Smooth muscle cell (in vitro differentiated cells): ENCODE measurements around the gene TSSK3. TPM values are rescaled to one million over a fixed set of nuclear protein-coding genes. Genes with fewer than 3 reads are reported as not detected.
A peak's percentile ranks its signal among the peaks of the same experiment; 100 is the strongest.

Experiments
- DNase-seq: peaks from one replicate; lab custom pipeline; 2025; ENCODE audit not compliant: unreplicated experiment; lab: John Stamatoyannopoulos, UW
- H2AFZ ChIP-seq: fragments of 200-600 bp; sonication (generic); 2 replicates; pipeline ENCODE4 v1.6.0; 2016; ENCODE audit warnings: antibody characterized with exemption, low read depth, mild to moderate bottlenecking
- H3F3A ChIP-seq: fragments of 200-600 bp; sonication (generic); 2 replicates; pipeline ENCODE4 v1.6.0; 2017; ENCODE audit warnings: antibody characterized with exemption, low read depth
- H3K27ac ChIP-seq: fragments of 200-600 bp; sonication (generic); 2 replicates; pipeline ENCODE4 v1.5.1; 2016; ENCODE audit warnings: low read depth, mild to moderate bottlenecking
- H3K27me3 ChIP-seq: fragments of 200-600 bp; sonication (generic); 2 replicates; pipeline ENCODE4 v1.6.1; 2016; ENCODE audit warnings: low read depth, mild to moderate bottlenecking
- H3K36me3 ChIP-seq: fragments of 200-600 bp; sonication (generic); 2 replicates; pipeline ENCODE4 v1.5.1; 2016; ENCODE audit warnings: low read depth
- H3K4me1 ChIP-seq: fragments of 200-600 bp; sonication (generic); 2 replicates; pipeline ENCODE4 v1.5.1; 2016; ENCODE audit warnings: low read depth
- H3K4me2 ChIP-seq: fragments of 200-600 bp; sonication (generic); 2 replicates; pipeline ENCODE4 v1.6.0; 2016; ENCODE audit warnings: mild to moderate bottlenecking
- H3K4me3 ChIP-seq: fragments of 200-600 bp; sonication (generic); 2 replicates; pipeline ENCODE4 v1.5.1; 2016; ENCODE audit warnings: mild to moderate bottlenecking
- H3K79me2 ChIP-seq: fragments of 200-600 bp; sonication (generic); 2 replicates; pipeline ENCODE4 v1.6.0; 2016; ENCODE audit warnings: low read depth, mild to moderate bottlenecking
- H3K9ac ChIP-seq: fragments of 200-600 bp; sonication (generic); 2 replicates; pipeline ENCODE4 v1.6.0; 2016; ENCODE audit warnings: low read depth
- H3K9me3 ChIP-seq: fragments of 200-600 bp; sonication (generic); replicated peaks from 2 replicates; pipeline ENCODE4 v1.5.1; 2016; ENCODE audit warnings: low read depth
- H4K20me1 ChIP-seq: fragments of 200-600 bp; sonication (generic); 2 replicates; pipeline ENCODE4 v1.6.0; 2016; ENCODE audit warnings: low read depth
- CTCF ChIP-seq: fragments of 200-600 bp; sonication (generic); IDR thresholded peaks from 2 replicates; pipeline ENCODE4 v1.5.1; 2017; ENCODE audit warnings: borderline replicate concordance, mild to moderate bottlenecking, antibody characterized with exemption; ENCODE audit not compliant: insufficient read depth, poor library complexity, severe bottlenecking
- WGBS: methylation state at CpG from one replicate; pipeline ENCODE4 v1.1.7; 2016; ENCODE audit warnings: low lambda C conversion rate; 5-methylcytosine and 5-hydroxymethylcytosine counted together
- polyA plus RNA-seq: library from polyadenylated mRNA; unstranded; fragments of >200 nt; fragmentation: Nextera tagmentation; extraction: Ambion mirVana; gene quantifications from 2 replicates; pipeline ENCODE4 v1.2.1, GENCODE V29; 2016
- total RNA-seq: library from RNA; depleted of rRNA; stranded (reverse); fragments of >200 nt; gene quantifications from 2 replicates; pipeline ENCODE4 v1.2.3, GENCODE V29; 2014

Gene TSSK3
- total and polyA plus RNA-seq, 2 experiments from 2014 or later, result 0.31 TPM; not detected in 1

GRCh38 chr1:32346532-32347157 lies 15.7 kb upstream of the TSSK3 start:
- H3K36me3 ChIP-seq, result no peaks in the 10 kb centered on the region
- H3K27ac ChIP-seq, result no peak overlapping the region
- no peak for TF ChIP-seq CTCF
- DNase-seq, result no peak
- H3K4me1 ChIP-seq, result no peaks in the 10 kb centered on the region
- no peaks in the 10 kb centered on the region for H3K79me2 ChIP-seq
- H3K4me2 ChIP-seq, result no peak overlapping the region
- no peak overlapping the region for H3K9ac ChIP-seq
- H3K4me3 ChIP-seq, result no peak overlapping the region
- no peak overlapping the region for H2AFZ ChIP-seq
- no peaks in the 10 kb centered on the region for H4K20me1 ChIP-seq
- 89% methylated on average over 9 of the region's 9 CpGs for WGBS
- H3K9me3 ChIP-seq, result no peaks in the 10 kb centered on the region
- H3K27me3 ChIP-seq, result no peaks in the 10 kb centered on the region
- H3F3A ChIP-seq, result peaks cover 12% of the 10 kb centered on the region

GRCh38 chr1:32349211-32349708 lies 13.1 kb upstream of the TSSK3 start:
- H3K9ac ChIP-seq, result no peak overlapping the region
- peak overlapping the region; percentile 0 for H3K27ac ChIP-seq
- H3F3A ChIP-seq, result peaks cover 20% of the 10 kb centered on the region
- no peaks in the 10 kb centered on the region for H4K20me1 ChIP-seq
- no peak overlapping the region for H3K4me3 ChIP-seq
- no peak overlapping the region for H3K4me2 ChIP-seq
- no peak for DNase-seq
- no peaks in the 10 kb centered on the region for H3K27me3 ChIP-seq
- H3K36me3 ChIP-seq, result no peaks in the 10 kb centered on the region
- H3K4me1 ChIP-seq, result peaks cover 19% of the 10 kb centered on the region
- H3K79me2 ChIP-seq, result no peaks in the 10 kb centered on the region
- no peaks in the 10 kb centered on the region for H3K9me3 ChIP-seq
- TF ChIP-seq CTCF, result no peak
- H2AFZ ChIP-seq, result no peak overlapping the region
- 39% methylated on average over 8 of the region's 8 CpGs for WGBS

- peak overlapping the region; percentile 81 for H3K4me3 ChIP-seq
- H3K27me3 ChIP-seq, result no peaks in the 10 kb centered on the region
- H3K9me3 ChIP-seq, result no peaks in the 10 kb centered on the region
- no peaks in the 10 kb centered on the region for H3K36me3 ChIP-seq
- peaks cover 20% of the 10 kb centered on the region for H3F3A ChIP-seq
- H3K4me2 ChIP-seq, result peak overlapping the region; percentile 99
- H3K9ac ChIP-seq, result peak overlapping the region; percentile 94
- H4K20me1 ChIP-seq, result no peaks in the 10 kb centered on the region
- H3K4me1 ChIP-seq, result peaks cover 19% of the 10 kb centered on the region
- H2AFZ ChIP-seq, result no peak overlapping the region
- no peaks in the 10 kb centered on the region for H3K79me2 ChIP-seq
- TF ChIP-seq CTCF, result peak; percentile 67
- 20% methylated on average over 28 of the region's 28 CpGs for WGBS
- DNase-seq, result peak; percentile 89
- peak overlapping the region; percentile 90 for H3K27ac ChIP-seq
Measured at GRCh38 chr1:32350785-32351398, 11.4 kb upstream of the TSSK3 start.
